Measurements from ENCODE around the gene BEND7.
A peak's percentile ranks its signal among the peaks of the same experiment; 100 is the strongest.
"Not testable (repeated sequence)": the region's sequence is repeated elsewhere in the genome, so short reads cannot be mapped to it uniquely, and the experiment has no call there.

The BEND7 gene

GRCh38 chr10:13439313-13440184 is 89.3 kb downstream of the BEND7 start:
- peak overlapping the region; percentile 41 for H3K4me3 ChIP-seq (ENCODE audit: low read depth, low read length)
- ChIA-PET POLR2A (no interaction called here), CTCF (interaction anchor here (0.6 to 6.2 kb wide), 32 partner anchors 8 to 279 kb away, joined by 3 to 68 read pairs (median 6); partner anchors contain the start of gene MCM10)
- DNase-seq (ENCODE audit: low read depth, low spot score) = no peak
- no peak for TF ChIP-seq CTCF (IDR thresholded peaks at IDR 0.05; ENCODE audit: insufficient read depth, low read length, missing control alignments)

- CTCF ChIA-PET = interaction anchor here (0.7 to 1.5 kb wide), 3 partner anchors 12 to 65 kb away, joined by 3 to 4 read pairs (median 3); no protein-coding TSS in a partner anchor
Measured at GRCh38 chr10:13437026-13437555, 91.7 kb downstream of the BEND7 start.

GRCh38 chr10:13427943-13428342 is 100.9 kb downstream of the BEND7 start:
- H3K4me3 ChIP-seq (ENCODE audit: low read depth, low read length); POLR2A ChIA-PET; DNase-seq (ENCODE audit: low read depth, low spot score): not testable (repeated sequence)
- CTCF ChIA-PET = interaction anchor here (0.8 to 3.3 kb wide), 3 partner anchors 12 to 56 kb away, joined by 3 to 13 read pairs (median 3); no protein-coding TSS in a partner anchor

More at GRCh38 chr10:13437026-13437555, 91.7 kb downstream of the BEND7 start:
- H3K4me3 ChIP-seq (ENCODE audit: low read depth, low read length) = no peak overlapping the region
- POLR2A ChIA-PET = no interaction called here
- TF ChIP-seq CTCF (IDR thresholded peaks at IDR 0.05; ENCODE audit: insufficient read depth, low read length, missing control alignments) = no peak
- no peak for DNase-seq (ENCODE audit: low read depth, low spot score)

GRCh38 chr10:13425397-13425796 is 103.4 kb downstream of the BEND7 start:
- DNase-seq (ENCODE audit: low read depth, low spot score) = no peak
- CTCF ChIA-PET = no interaction called here
- POLR2A ChIA-PET = no interaction called here
- no peak overlapping the region for H3K4me3 ChIP-seq (ENCODE audit: low read depth, low read length)
- no peak for TF ChIP-seq CTCF (IDR thresholded peaks at IDR 0.05; ENCODE audit: insufficient read depth, low read length, missing control alignments)

- no peak for DNase-seq (ENCODE audit: low read depth, low spot score)
- ChIA-PET CTCF (interaction anchor here (0.9 kb wide), 1 partner anchor 51 kb away, joined by 3 read pairs; no protein-coding TSS in a partner anchor), POLR2A (no interaction called here)
- no peak for TF ChIP-seq CTCF (IDR thresholded peaks at IDR 0.05; ENCODE audit: insufficient read depth, low read length, missing control alignments)
- no peak overlapping the region for H3K4me3 ChIP-seq (ENCODE audit: low read depth, low read length)
Measured at GRCh38 chr10:13422800-13423199, 106.0 kb downstream of the BEND7 start.

GRCh38 chr10:13421382-13421917 is 107.4 kb downstream of the BEND7 start:
- ChIA-PET POLR2A (no interaction called here), CTCF (no interaction called here)
- no peak for DNase-seq (ENCODE audit: low read depth, low spot score)
- no peak for TF ChIP-seq CTCF (IDR thresholded peaks at IDR 0.05; ENCODE audit: insufficient read depth, low read length, missing control alignments)
- no peak overlapping the region for H3K4me3 ChIP-seq (ENCODE audit: low read depth, low read length)

Measured in AG04449 (cell line).